Germinal center (tissue), 1 donor: ENCODE measurements around the gene ROCK2.
A peak's percentile ranks its signal among the peaks of the same experiment; 100 is the strongest.
"Not testable (repeated sequence)": the region's sequence is repeated elsewhere in the genome, so short reads cannot be mapped to it uniquely, and the experiment has no call there.

Source experiments
- DNase-seq: peaks from one replicate; pipeline ENCODE4 v3.0.0; 2012; ENCODE audit warnings: mixed read lengths, low spot score

ROCK2 gene

GRCh38 chr2:11235583-11235982 lies 108.9 kb downstream of the ROCK2 start:
- no peak for DNase-seq

GRCh38 chr2:11234309-11234708 lies 110.1 kb downstream of the ROCK2 start:
- peak; percentile 7 for DNase-seq

- DNase-seq, result not testable (repeated sequence)
These were observed 113.2 kb downstream of the ROCK2 start for GRCh38 chr2:11231193-11231592.

- DNase-seq, result no peak
These were observed 115.7 kb downstream of the ROCK2 start for GRCh38 chr2:11228692-11229091.

GRCh38 chr2:11227595-11227994 lies 116.8 kb downstream of the ROCK2 start:
- no peak for DNase-seq

GRCh38 chr2:11224887-11225286 lies 119.5 kb downstream of the ROCK2 start:
- peak; percentile 8 for DNase-seq

- DNase-seq, result no peak
These were observed 121.6 kb downstream of the ROCK2 start for GRCh38 chr2:11222845-11223244.

- no peak for DNase-seq
These were observed 124.0 kb downstream of the ROCK2 start for GRCh38 chr2:11220445-11220844.

- DNase-seq, result no peak
These were observed 129.0 kb downstream of the ROCK2 start for GRCh38 chr2:11215407-11215806.

GRCh38 chr2:11214770-11215169 lies 129.7 kb downstream of the ROCK2 start:
- no peak for DNase-seq

GRCh38 chr2:11213975-11214374 lies 130.5 kb downstream of the ROCK2 start:
- DNase-seq, result no peak

GRCh38 chr2:11213090-11213638 lies 131.3 kb downstream of the ROCK2 start:
- DNase-seq, result no peak

GRCh38 chr2:11212645-11213044 lies 131.8 kb downstream of the ROCK2 start:
- DNase-seq, result no peak

- no peak for DNase-seq
These were observed 136.4 kb downstream of the ROCK2 start for GRCh38 chr2:11208083-11208482.

GRCh38 chr2:11203480-11203879 lies 141.0 kb downstream of the ROCK2 start:
- DNase-seq, result no peak

GRCh38 chr2:11201969-11202368 lies 142.5 kb downstream of the ROCK2 start:
- no peak for DNase-seq

GRCh38 chr2:11200651-11201050 lies 143.8 kb downstream of the ROCK2 start:
- DNase-seq, result no peak

- no peak for DNase-seq
These were observed 148.2 kb downstream of the ROCK2 start for GRCh38 chr2:11196246-11196645.

- DNase-seq, result no peak
These were observed 156.7 kb downstream of the ROCK2 start for GRCh38 chr2:11187731-11188130.

GRCh38 chr2:11187083-11187619 lies 157.3 kb downstream of the ROCK2 start:
- no peak for DNase-seq

- DNase-seq, result no peak
These were observed 158.3 kb downstream of the ROCK2 start for GRCh38 chr2:11186145-11186544.

- DNase-seq, result no peak
These were observed 161.5 kb downstream of the ROCK2 start for GRCh38 chr2:11182951-11183350.

GRCh38 chr2:11180653-11181052 lies 163.8 kb downstream of the ROCK2 start:
- no peak for DNase-seq

- no peak for DNase-seq
These were observed 164.5 kb downstream of the ROCK2 start for GRCh38 chr2:11179899-11180298.
